ENCODE measurements around the gene NTM.

The NTM gene

GRCh38 chr11:131454989-131455388 lies 84.6 kb downstream of the NTM start:
- no peaks in the 10 kb centered on the region for H3K4me1 Mint-ChIP-seq (ENCODE audit: low read depth)
- H3K27ac Mint-ChIP-seq, result no peak overlapping the region
- intact Hi-C loops (cut with micrococcal nuclease), result no loop called here
- no peaks in the 10 kb centered on the region for H3K27me3 Mint-ChIP-seq
- H3K9me3 Mint-ChIP-seq, result no peaks in the 10 kb centered on the region
- H3K36me3 Mint-ChIP-seq (ENCODE audit: low read depth), result no peaks in the 10 kb centered on the region
- H3K4me3 Mint-ChIP-seq, result no peak overlapping the region

GRCh38 chr11:131455843-131456704 lies 85.7 kb downstream of the NTM start:
- Mint-ChIP-seq H3K36me3 (ENCODE audit: low read depth) (no peaks in the 10 kb centered on the region), H3K9me3 (no peaks in the 10 kb centered on the region), H3K27me3 (no peaks in the 10 kb centered on the region), H3K4me1 (ENCODE audit: low read depth) (no peaks in the 10 kb centered on the region), H3K4me3 (no peak overlapping the region), H3K27ac (no peak overlapping the region)
- intact Hi-C loops (cut with micrococcal nuclease), result no loop called here

GRCh38 chr11:131457163-131457562 lies 86.7 kb downstream of the NTM start:
- intact Hi-C loops (cut with micrococcal nuclease), result no loop called here
- Mint-ChIP-seq H3K27me3 (no peaks in the 10 kb centered on the region), H3K9me3 (no peaks in the 10 kb centered on the region), H3K4me1 (ENCODE audit: low read depth) (no peaks in the 10 kb centered on the region), H3K36me3 (ENCODE audit: low read depth) (no peaks in the 10 kb centered on the region), H3K4me3 (no peak overlapping the region), H3K27ac (no peak overlapping the region)

- H3K4me1 Mint-ChIP-seq (ENCODE audit: low read depth), result no peaks in the 10 kb centered on the region
- no peaks in the 10 kb centered on the region for H3K27me3 Mint-ChIP-seq
- no peaks in the 10 kb centered on the region for H3K36me3 Mint-ChIP-seq (ENCODE audit: low read depth)
- intact Hi-C loops (cut with micrococcal nuclease), result no loop called here
- no peaks in the 10 kb centered on the region for H3K9me3 Mint-ChIP-seq
- H3K27ac Mint-ChIP-seq, result no peak overlapping the region
- no peak overlapping the region for H3K4me3 Mint-ChIP-seq
Observed at GRCh38 chr11:131458421-131458820, 88.0 kb downstream of the NTM start.

GRCh38 chr11:131460931-131461330 lies 90.5 kb downstream of the NTM start:
- intact Hi-C loops (cut with micrococcal nuclease), result no loop called here
- no peak overlapping the region for H3K27ac Mint-ChIP-seq
- H3K27me3 Mint-ChIP-seq, result peaks cover 15% of the 10 kb centered on the region
- H3K4me3 Mint-ChIP-seq, result no peak overlapping the region
- no peaks in the 10 kb centered on the region for H3K36me3 Mint-ChIP-seq (ENCODE audit: low read depth)
- H3K9me3 Mint-ChIP-seq, result no peaks in the 10 kb centered on the region
- no peaks in the 10 kb centered on the region for H3K4me1 Mint-ChIP-seq (ENCODE audit: low read depth)

GRCh38 chr11:131462622-131463021 lies 92.2 kb downstream of the NTM start:
- intact Hi-C loops (cut with micrococcal nuclease), result no loop called here
- H3K4me3 Mint-ChIP-seq, result no peak overlapping the region
- peaks cover 16% of the 10 kb centered on the region for H3K27me3 Mint-ChIP-seq
- H3K27ac Mint-ChIP-seq, result no peak overlapping the region
- no peaks in the 10 kb centered on the region for H3K4me1 Mint-ChIP-seq (ENCODE audit: low read depth)
- H3K9me3 Mint-ChIP-seq, result no peaks in the 10 kb centered on the region
- H3K36me3 Mint-ChIP-seq (ENCODE audit: low read depth), result no peaks in the 10 kb centered on the region

- Mint-ChIP-seq H3K27ac (no peak overlapping the region), H3K36me3 (ENCODE audit: low read depth) (no peaks in the 10 kb centered on the region)
- intact Hi-C loops (cut with micrococcal nuclease), result no loop called here
Observed at GRCh38 chr11:131463162-131463561, 92.7 kb downstream of the NTM start.

GRCh38 chr11:131463649-131464425 lies 93.4 kb downstream of the NTM start:
- intact Hi-C loops (cut with micrococcal nuclease), result no loop called here
- H3K9me3 Mint-ChIP-seq, result no peaks in the 10 kb centered on the region
- H3K36me3 Mint-ChIP-seq (ENCODE audit: low read depth), result no peaks in the 10 kb centered on the region
- H3K4me1 Mint-ChIP-seq (ENCODE audit: low read depth), result no peaks in the 10 kb centered on the region
- peaks cover 16% of the 10 kb centered on the region for H3K27me3 Mint-ChIP-seq
- no peak overlapping the region for H3K27ac Mint-ChIP-seq
- no peak overlapping the region for H3K4me3 Mint-ChIP-seq

More at GRCh38 chr11:131463162-131463561, 92.7 kb downstream of the NTM start:
- H3K4me1 Mint-ChIP-seq (ENCODE audit: low read depth), result no peaks in the 10 kb centered on the region
- peaks cover 16% of the 10 kb centered on the region for H3K27me3 Mint-ChIP-seq
- no peaks in the 10 kb centered on the region for H3K9me3 Mint-ChIP-seq
- no peak overlapping the region for H3K4me3 Mint-ChIP-seq

GRCh38 chr11:131464461-131464860 lies 94.0 kb downstream of the NTM start:
- no peaks in the 10 kb centered on the region for H3K36me3 Mint-ChIP-seq (ENCODE audit: low read depth)
- no peaks in the 10 kb centered on the region for H3K9me3 Mint-ChIP-seq

GRCh38 chr11:131465039-131465438 lies 94.6 kb downstream of the NTM start:
- Mint-ChIP-seq H3K9me3 (no peaks in the 10 kb centered on the region), H3K4me1 (ENCODE audit: low read depth) (no peaks in the 10 kb centered on the region), H3K27me3 (peaks cover 16% of the 10 kb centered on the region), H3K4me3 (no peak overlapping the region), H3K27ac (no peak overlapping the region), H3K36me3 (ENCODE audit: low read depth) (no peaks in the 10 kb centered on the region)
- intact Hi-C loops (cut with micrococcal nuclease), result no loop called here

More at GRCh38 chr11:131464461-131464860, 94.0 kb downstream of the NTM start:
- Mint-ChIP-seq H3K4me1 (ENCODE audit: low read depth) (no peaks in the 10 kb centered on the region), H3K27me3 (peaks cover 16% of the 10 kb centered on the region), H3K4me3 (no peak overlapping the region), H3K27ac (no peak overlapping the region)
- intact Hi-C loops (cut with micrococcal nuclease), result no loop called here

- Mint-ChIP-seq H3K4me3 (no peak overlapping the region), H3K9me3 (no peaks in the 10 kb centered on the region), H3K4me1 (ENCODE audit: low read depth) (no peaks in the 10 kb centered on the region), H3K27me3 (peaks cover 16% of the 10 kb centered on the region), H3K27ac (no peak overlapping the region), H3K36me3 (ENCODE audit: low read depth) (no peaks in the 10 kb centered on the region)
- intact Hi-C loops (cut with micrococcal nuclease), result no loop called here
Observed at GRCh38 chr11:131465746-131466145, 95.3 kb downstream of the NTM start.

GRCh38 chr11:131467645-131468394 lies 97.4 kb downstream of the NTM start:
- Mint-ChIP-seq H3K36me3 (ENCODE audit: low read depth) (no peaks in the 10 kb centered on the region), H3K27me3 (peaks cover 16% of the 10 kb centered on the region), H3K9me3 (no peaks in the 10 kb centered on the region), H3K27ac (no peak overlapping the region), H3K4me3 (no peak overlapping the region), H3K4me1 (ENCODE audit: low read depth) (no peaks in the 10 kb centered on the region)
- intact Hi-C loops (cut with micrococcal nuclease), result no loop called here

GRCh38 chr11:131468565-131468964 lies 98.2 kb downstream of the NTM start:
- no peak overlapping the region for H3K4me3 Mint-ChIP-seq

More at GRCh38 chr11:131468565-131468964, 98.2 kb downstream of the NTM start:
- H3K36me3 Mint-ChIP-seq (ENCODE audit: low read depth), result no peaks in the 10 kb centered on the region
- H3K27ac Mint-ChIP-seq, result no peak overlapping the region
- H3K4me1 Mint-ChIP-seq (ENCODE audit: low read depth), result no peaks in the 10 kb centered on the region
- H3K27me3 Mint-ChIP-seq, result peaks cover 15% of the 10 kb centered on the region
- intact Hi-C loops (cut with micrococcal nuclease), result no loop called here
- H3K9me3 Mint-ChIP-seq, result no peaks in the 10 kb centered on the region
